Renal cortex interstitium (tissue), 11 donors: ENCODE results near the gene OR5AU1. TPM values are rescaled to one million over a fixed set of nuclear protein-coding genes. Genes with fewer than 3 reads are reported as not detected.
"Not testable (repeated sequence)": the region's sequence is repeated elsewhere in the genome, so short reads cannot be mapped to it uniquely, and the experiment has no call there.

Experiments used
- DNase-seq, 11 donors: peaks; one replicate each; pipeline ENCODE4 v3.0.0-alpha.2; 2013; ENCODE audit warnings: low read depth in 9 of 11, low spot score in 4 of 11; ENCODE audit errors: extremely low read depth in 1 of 11
- polyA plus RNA-seq, 3 donors: library from polyadenylated mRNA; unstranded; fragments of 120-200 nt; gene quantifications; one replicate each; pipeline ENCODE4 v1.2.1, GENCODE V29; 2013; ENCODE audit not compliant: insufficient read length in 3 of 3

OR5AU1 gene
- polyA plus RNA-seq, 3 donors: 0.03 to 0.05 (median 0.03) TPM

DNA sequence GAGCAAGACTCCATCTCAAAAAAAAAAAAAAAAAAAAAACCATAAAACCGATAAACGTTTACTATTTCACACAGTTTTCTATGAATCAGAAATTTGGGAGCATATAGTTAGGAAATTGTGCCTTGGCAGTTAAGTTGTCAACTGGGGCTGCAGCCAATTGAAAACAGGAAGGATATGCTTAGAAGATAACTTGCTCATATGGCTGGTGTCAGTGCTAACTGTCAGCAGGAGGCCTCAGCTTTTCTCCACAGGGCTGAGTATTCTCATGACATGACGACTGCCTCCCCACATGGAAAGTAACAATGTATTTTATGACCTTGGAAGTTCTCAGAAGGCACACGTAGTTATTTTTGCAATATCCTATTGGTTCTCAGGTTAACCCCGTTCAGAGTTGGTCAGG, 29.6 kb upstream of the OR5AU1 start:
- DNase-seq: peak in 3 of 11 donors; percentile 29 to 41 (median 41)

DNA sequence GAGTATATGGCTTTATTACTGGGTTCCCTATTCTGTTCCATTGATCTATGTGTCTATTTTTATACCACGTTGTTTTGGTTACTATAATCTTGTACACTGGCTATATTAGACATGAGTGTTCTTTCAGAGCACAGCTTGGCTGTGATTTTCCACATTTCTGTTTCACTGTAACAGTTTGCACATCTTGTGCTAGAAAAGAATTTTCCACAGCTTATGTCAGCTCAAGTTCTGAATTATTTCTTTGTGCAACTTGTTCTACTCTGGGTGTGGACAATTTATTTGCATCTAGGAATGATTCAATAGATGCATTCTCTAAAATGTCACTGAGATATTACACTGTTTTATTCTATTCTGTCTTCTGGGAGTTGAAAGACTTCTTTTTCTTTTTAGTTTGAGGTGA, 28.4 kb upstream of the OR5AU1 start:
- DNase-seq: no peak

DNA sequence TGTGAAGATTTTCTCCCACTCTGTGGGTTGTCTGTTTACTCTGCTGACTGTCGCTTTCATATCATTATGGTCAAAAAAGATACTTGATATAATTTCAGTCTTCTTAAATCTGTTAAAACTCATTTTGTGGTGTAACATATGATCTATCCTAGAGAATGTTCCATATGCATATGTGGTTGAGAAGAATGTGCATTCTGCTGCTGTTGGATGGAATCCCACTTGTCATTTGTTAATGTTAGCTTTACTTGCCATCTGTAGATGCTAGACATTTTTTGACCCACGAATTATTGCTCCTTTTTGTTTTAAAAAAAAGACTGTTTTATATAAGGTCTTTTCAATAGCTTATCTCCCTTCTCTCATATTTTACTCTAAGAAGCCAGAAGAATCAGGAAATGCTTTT, 26.3 kb upstream of the OR5AU1 start:
- no peak for DNase-seq

DNA sequence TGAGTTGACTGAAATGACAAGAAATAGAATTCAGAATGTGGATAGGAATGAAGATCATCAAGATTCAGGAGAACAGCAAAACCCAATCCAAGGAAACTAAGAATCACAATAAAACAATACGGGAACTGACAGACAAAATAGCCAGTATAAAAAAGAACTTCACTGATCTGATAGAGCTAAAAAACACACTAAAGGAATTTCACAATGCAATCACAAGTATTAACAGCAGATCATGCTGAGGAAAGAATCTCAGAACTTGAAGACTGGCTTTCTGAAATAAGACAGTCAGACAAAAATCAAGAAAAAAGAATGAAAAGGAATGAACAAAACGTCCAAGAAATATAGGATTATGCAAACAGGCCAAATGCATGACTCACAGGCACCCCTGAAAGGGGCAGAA, 15.3 kb upstream of the OR5AU1 start:
- DNase-seq: no peak

DNA sequence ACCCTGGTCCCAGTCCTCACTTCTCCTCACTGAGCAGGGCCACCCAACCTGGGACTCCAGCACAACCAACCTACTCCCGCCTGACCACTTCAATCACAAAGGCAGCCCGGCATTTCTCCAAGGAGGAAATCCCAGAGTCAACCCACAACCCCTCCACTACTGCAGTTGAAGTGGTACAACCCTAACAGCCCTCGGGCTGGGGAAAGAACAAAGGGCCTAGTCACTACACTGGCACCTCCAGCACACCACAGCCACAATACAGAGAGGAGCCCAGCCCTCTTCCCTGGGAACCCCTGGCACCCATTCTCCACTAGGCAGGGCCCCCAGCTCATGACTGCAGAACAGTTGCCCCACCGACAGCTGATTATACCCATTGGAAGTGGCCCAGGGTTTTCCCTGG, 13.7 kb upstream of the OR5AU1 start:
- no peak for DNase-seq

DNA sequence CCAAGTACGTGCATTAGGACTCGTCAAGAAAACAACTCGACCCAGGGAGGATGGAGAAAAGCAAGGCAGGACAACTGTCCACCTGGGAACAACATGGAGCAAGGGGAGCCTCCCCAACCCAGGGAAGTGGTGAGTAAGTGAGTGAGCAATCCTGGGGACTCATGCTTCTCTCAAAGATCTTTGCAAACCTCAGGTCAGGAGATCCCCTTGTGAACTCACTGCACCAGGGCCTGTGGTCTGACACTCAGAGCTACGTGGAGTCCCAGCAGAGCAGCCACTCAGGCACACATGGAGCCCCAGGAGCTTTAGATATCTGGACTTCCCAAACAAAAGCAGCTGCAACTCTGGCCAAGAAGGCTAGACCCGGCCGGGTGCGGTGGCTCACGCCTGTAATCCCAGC, 12.2 kb upstream of the OR5AU1 start:
- DNase-seq: no peak

DNA sequence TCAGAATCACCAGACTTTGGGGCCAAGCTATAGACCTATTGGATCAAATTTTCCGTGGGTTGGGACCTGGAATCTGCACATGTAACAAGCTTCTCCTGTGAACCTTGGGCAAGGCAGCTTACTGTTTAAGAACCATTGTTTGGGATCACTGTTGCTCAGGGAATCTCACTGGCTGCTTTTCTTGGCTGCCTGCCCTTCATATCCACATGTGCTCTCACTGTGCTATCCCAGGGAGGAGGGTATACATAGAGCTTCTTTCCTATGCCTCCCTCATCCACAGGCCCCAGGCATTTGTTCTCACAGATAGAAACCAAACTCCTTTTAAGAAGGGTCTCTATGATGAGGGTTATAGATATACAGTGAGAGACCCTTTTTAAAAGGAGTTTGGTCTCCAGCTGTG, 9.8 kb upstream of the OR5AU1 start:
- DNase-seq: not testable (repeated sequence)

DNA sequence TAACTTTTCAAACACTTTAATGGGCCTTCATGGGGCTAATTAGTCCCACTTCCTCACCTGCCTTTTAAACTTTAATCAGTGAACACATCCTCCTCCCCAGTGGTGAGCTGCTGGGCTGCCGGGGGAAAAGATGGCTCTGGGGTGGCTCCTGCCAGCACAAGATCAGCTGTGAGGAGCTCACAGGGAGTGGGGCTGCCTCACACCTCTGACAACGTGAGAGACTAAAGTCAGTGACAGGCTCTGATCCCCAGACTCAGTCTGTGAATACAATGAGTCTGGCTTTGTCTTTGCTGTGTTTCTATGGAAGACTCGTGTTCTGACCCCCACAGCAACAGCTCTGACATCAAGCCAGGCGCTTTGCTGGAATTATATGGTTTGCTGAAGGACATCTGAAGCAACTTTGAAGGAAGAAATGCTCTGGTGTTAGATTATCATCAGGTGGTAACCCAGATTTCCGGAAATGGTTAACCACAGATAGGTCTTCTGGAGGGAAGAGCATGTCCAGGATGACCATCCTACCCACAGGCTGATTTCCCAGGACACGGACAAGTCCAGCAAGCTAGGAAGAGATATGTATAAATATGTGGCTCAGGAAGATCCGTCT, 9.2 kb upstream of the OR5AU1 start:
- not testable (repeated sequence) for DNase-seq

DNA sequence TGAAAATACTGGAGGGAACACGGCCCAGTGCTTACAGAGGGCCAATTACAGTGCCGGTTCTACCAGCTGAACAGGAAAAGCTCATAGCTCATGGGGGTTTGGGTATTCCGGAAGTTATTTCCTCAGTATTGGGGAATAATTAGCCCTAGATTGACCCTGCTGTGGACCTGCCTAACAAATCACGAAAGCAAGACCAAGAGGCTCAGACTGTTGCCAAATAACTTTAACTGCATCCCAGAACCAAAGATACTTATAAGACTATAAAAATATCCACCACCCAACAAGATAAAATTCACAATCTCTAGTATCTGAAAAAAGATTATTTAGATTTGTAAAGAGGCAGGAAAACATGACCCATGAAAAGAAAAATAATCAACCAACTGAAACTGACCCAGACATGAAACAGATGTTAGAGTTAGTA, 8.0 kb upstream of the OR5AU1 start:
- peak in 6 of 11 donors; percentile 10 to 35 (median 28) for DNase-seq

DNA sequence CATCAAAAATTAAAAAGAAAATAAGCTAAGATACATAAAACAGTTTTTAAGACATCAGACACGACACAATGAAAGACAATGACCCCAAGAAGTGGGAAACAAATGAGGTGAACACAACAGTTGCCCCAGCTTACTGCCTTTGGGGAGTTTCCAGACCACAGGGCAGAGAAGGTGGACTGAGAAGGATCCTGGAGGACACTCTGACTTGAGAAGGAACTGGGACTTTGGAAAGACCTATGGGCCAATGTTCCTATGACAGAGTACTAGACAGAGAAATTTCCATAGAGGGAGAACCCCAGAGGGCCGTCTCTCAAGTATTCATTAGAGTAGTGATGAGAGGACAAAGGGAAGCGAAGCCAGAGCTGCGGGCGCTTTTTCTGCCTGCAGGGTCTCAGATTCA, 6.2 kb upstream of the OR5AU1 start:
- no peak for DNase-seq

DNA sequence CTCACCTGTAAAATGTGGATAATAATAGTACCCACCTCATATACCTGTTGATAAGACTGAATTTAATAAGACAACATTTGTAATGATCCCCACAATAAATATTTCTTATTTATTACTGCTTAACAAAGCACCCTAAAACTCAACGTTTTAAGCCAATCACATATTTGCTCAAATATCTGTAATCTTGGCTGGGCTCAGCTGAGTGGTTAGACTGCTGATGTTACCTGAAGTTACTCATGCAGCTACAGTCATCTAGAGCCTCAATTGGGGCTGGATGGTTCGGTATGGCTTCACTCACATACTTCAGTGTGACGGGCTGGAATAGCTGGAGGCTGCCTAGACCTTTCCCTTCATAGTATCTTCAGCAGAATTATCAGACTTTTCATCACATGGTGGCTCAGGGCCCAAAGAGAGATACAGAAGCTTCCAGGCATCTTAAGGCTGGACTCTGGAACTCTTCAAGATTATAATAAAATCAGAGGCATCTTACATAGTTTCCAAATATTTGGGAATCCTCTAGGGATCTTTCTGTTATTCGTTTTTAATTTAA, 4.3 kb upstream of the OR5AU1 start:
- DNase-seq: no peak

DNA sequence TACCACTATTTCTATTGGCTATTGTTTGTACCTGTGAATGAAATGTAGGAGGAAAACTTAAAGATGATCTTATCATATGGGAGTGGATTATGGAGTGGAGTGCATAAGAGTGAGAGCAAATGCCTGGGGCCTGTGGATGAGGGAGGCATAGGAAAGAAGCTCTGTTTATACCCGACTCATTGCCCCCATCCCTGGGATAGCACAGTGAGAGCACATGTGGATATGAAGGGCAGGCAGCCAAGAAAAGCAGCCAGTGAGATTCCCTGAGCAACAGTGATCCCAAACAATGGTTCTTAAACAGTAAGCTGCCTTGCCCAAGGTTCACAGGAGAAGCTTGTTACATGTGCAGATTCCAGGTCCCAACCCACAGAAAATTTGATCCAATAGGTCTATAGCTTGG, 2.3 kb upstream of the OR5AU1 start:
- DNase-seq: not testable (repeated sequence)

DNA sequence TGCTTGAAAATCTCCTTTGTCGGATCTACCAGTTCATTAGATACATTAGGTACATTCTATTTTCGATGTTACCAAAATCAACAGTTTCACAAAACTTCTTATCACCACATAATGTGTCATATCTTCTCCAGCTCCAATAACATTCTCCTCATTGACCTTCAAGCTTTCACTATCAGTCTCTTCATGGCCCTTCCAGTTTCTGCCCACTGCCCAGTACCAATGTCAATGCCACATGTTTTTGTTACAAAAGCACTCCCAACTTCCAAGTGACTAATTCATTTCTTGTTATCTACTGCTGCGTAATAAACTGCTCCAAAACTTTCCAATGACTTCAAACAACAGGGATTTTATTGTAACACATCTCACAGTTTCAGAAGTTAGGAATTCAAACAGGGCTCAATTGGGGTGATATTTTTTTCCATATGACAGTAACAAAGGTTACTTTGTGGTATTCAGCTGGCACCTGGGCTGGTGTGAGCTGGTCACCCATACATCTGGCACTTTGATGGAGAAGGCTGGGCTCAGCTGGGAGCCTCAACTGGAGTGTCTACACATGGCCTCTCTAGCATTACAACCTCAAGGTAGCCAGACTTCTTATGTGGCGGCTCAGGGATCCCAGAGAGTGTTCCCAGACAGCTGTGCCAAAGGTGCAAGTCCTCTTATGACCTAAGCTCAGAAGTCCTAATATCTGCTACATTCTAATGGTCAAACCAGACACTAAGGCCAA, 6.1 kb downstream of the OR5AU1 start:
- DNase-seq: no peak

DNA sequence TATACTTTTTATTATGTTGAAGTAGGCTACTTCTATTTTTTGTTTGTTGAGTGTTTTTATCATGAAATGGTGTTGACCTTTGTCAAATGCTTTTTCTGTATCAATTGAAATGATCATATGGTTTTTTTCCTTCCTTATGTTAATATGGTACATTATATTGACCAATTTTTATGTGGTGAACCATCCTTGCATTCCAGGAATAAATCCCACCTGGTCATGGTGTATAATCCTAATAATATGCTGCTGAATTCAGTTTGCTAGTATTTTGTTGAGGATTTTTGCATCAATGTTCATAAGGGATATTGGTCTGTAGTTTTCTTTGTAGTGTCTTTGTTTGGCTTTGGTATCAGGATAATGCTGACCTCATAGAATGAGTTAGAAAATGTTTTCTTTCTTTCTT, 10.4 kb downstream of the OR5AU1 start:
- DNase-seq: no peak

DNA sequence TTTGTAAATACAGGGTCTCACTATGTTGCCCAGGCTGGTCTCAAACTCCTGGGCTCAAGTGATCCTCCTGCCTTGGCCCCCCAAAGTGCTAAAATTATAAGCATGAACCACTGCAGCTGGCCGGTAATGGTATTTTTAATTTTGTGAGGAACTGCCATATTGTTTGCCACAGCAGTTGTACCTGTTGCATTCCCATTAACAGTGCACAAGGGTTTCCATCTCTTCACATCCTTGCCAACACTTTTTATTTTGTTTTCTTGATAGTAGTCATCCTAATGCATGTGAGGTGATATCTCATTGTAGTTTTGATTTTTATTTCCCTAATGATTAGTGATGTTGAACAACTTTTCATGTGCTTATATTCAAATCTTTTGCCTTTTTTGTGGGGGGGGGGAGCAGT, 13.5 kb downstream of the OR5AU1 start:
- DNase-seq: no peak

DNA sequence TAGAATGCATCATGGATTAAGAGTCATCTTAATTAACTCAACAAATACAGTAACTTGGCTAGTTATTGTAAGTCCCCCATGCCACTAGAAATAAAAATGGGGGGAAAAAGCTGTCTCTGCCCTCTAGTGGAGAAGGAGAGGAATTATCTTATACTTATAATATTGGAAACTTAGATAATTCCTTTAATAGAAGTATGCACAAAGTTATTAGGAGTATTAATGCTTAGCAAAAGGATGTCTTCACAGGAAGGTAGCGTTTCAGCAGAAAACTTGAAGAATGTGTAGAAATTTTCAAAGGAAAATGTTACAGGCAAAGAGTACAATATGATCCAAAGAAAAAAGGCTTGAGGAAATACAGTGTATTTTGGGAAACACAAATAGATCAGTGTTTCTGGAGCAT, 19.8 kb downstream of the OR5AU1 start:
- DNase-seq: no peak

DNA sequence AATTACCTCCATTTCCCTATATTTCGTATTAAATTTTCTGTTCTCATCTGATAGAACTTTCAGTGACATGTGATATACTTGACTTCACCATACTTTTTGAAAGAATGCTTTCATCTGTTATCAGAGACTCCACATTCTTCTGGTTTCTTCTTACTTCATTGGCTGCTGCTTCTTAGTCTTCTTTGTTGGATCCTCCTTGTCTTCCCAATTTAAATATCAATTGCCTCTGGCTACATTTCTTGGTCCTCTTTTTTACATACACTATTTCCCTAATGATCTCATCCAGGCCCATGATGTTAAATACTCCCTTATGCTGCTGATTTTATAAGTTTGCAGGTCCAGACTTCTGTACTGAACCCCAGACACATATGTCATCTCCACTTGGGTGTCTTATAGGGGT, 22.0 kb downstream of the OR5AU1 start:
- DNase-seq: no peak

DNA sequence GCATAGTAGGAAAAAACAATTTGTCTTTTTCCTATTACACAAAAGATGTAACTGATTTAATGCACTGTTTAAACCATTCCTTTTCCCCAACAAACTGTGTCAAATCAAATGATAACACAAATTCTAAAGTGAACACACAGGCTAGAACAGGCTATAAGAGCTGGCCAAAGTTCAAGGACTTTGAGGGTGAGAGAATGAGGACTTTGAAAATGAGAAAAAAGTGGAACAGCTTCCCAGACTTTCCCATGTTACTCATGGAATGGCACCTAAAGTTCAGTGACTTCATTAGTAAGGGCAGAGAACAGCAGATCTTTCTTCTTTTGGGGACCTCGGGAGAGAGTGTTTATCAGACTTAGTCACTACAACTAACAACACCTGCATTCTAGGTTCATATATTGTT, 32.4 kb downstream of the OR5AU1 start:
- DNase-seq: no peak

DNA sequence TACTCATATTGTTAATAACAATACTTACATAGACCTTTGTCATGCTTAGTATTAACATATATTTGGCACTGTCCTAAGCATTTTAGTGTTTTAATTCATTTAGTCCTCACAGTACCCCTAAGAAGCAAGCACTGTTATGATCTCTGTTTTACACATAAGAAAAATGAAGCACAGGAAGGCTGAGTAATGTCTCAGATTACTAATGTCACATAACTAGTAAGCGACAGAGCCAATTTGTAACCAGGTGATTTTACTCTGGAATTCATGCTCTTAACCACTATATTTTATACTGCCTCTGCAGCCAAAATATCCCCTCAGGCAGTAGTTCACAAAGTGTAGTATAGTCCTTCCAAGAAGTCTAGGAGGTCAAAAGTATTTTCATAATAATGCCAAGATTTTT, 34.7 kb downstream of the OR5AU1 start:
- no peak for DNase-seq

DNA sequence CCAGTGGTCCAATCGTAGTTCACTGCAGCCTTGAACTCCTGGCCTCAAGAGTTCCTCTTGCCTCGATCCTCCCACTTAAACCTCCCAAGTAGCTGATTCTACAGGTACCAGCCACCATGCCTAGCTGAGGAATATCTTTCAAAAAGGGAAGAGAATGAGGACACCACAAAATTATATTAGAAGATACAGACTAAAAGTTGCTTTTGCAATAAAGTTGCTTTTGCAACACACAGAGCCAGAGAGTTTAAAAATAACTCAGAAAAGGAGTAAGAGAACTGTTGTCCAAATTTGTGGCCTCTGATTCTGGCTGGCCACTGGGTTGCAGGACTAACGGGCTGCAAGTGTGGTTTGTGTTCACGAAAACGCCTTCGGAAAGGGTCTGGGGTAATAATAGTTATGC, 35.2 kb downstream of the OR5AU1 start:
- DNase-seq: no peak

DNA sequence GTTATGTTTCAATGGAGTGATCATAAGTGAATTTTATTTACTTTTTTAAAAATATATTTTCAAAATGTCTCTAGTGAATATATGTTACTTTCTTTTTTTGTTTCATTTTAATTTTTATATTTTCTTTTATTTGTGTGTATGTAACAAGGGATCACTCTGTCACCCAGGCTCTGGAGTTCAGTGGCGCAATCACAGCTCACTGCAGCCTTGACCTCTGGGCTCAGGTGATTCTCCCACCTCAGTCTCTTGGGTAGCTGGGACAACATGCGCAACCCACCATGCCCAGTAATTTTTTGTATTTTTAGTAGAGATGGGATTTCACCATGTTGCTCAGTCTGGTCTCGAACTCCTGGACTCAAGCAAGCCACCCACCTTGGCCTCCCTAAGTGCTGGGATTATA, 36.9 kb downstream of the OR5AU1 start:
- no peak for DNase-seq
